Measurements from ENCODE around the gene TMEM74B. TPM values are rescaled to one million over a fixed set of nuclear protein-coding genes. Genes with fewer than 3 reads are reported as not detected.

The TMEM74B gene
- total and polyA plus RNA-seq, 2 donors (not counting 1 experiment from before 2014, with no cell fraction given), result 0.42 to 1.4 TPM

DNA sequence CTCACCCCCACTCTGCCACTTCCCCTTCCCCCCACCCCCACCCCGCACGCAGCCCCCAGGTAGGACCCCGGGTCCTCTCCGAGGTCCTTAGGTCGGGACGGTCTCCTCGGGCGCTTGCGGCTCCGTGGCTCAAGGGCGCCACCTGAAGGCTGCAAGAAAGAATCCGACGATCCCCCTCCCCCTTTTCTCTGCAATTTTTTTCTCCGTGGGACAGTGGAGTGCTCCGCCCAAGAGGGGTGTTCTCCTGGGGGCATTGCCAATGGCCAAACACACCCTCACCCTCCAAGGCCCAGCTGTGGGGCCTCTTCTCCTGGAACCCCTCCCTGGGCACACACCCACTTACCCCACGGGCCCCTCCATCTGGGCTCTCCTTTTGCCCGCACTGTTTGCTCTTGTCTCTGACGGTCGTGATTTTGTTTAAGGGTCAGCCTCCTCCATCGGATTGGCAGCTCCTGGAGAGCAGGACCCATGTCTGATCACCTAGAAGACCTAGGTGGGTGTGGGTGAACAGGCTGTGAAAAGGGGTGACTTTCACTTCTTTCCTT, 1.1 kb upstream of the TMEM74B start:
- WGBS (ENCODE audit: insufficient coverage), result 18% methylated on average over 18 of the region's 20 CpGs
- no peak overlapping the region for H2AFZ ChIP-seq (ENCODE audit: insufficient read depth, low read depth, low read length, poor library complexity, severe bottlenecking)
- intact Hi-C loops (cut with micrococcal nuclease), result no loop called here
- H3K4me1 ChIP-seq (ENCODE audit: control insufficient read depth in 2 of 2, insufficient read depth in 2 of 2, low read length in 2 of 2), result peaks cover 0 to 6% of the 10 kb centered on the region in 2 donors
- H3K79me2 ChIP-seq (ENCODE audit: control insufficient read depth, insufficient read depth, low read length), result no peaks in the 10 kb centered on the region
- H3K9me3 ChIP-seq (ENCODE audit: control extremely low read depth in 1 of 3, control insufficient read depth in 2 of 3, insufficient read depth in 1 of 3, low read length in 2 of 3), result no peaks in the 10 kb centered on the region
- Mint-ChIP-seq H3K27ac (no peak overlapping the region), H3K4me1 (peaks cover 12% of the 10 kb centered on the region), H3K27me3 (peaks cover 32% of the 10 kb centered on the region), H3K9me3 (ENCODE audit: insufficient read depth) (no peaks in the 10 kb centered on the region), H3K4me3 (peak overlapping the region; percentile 66)
- ChIA-PET CTCF (no interaction called here), POLR2A (no interaction called here)
- no peak for TF ChIP-seq EZH2 (IDR thresholded peaks at IDR 0.05; ENCODE audit: borderline replicate concordance, insufficient read depth, low read depth, low read length, poor library complexity, severe bottlenecking)
- TF ChIP-seq, protein P1, sequence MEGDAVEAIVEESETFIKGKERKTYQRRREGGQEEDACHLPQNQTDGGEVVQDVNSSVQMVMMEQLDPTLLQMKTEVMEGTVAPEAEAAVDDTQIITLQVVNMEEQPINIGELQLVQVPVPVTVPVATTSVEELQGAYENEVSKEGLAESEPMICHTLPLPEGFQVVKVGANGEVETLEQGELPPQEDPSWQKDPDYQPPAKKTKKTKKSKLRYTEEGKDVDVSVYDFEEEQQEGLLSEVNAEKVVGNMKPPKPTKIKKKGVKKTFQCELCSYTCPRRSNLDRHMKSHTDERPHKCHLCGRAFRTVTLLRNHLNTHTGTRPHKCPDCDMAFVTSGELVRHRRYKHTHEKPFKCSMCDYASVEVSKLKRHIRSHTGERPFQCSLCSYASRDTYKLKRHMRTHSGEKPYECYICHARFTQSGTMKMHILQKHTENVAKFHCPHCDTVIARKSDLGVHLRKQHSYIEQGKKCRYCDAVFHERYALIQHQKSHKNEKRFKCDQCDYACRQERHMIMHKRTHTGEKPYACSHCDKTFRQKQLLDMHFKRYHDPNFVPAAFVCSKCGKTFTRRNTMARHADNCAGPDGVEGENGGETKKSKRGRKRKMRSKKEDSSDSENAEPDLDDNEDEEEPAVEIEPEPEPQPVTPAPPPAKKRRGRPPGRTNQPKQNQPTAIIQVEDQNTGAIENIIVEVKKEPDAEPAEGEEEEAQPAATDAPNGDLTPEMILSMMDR (IDR thresholded peaks at IDR 0.05), result peak; percentile 59
- H4K20me1 ChIP-seq (ENCODE audit: control insufficient read depth, insufficient read depth, low read length, poor library complexity, severe bottlenecking), result no peaks in the 10 kb centered on the region
- no peak overlapping the region for H3K27ac ChIP-seq (ENCODE audit: low read length in 2 of 2)
- no peak overlapping the region for H3K4me3 ChIP-seq (ENCODE audit: control extremely low read depth in 1 of 5, extremely low read depth in 1 of 5, insufficient read depth in 1 of 5, low read depth in 2 of 5, low read length in 4 of 5)
- peak; percentile 47 for DNase-seq
- H3K4me2 ChIP-seq (replicated peaks; ENCODE audit: low read depth, low read length, poor library complexity, severe bottlenecking), result peak overlapping the region; percentile 67
- no peak overlapping the region for H3K9ac ChIP-seq (ENCODE audit: low read length)
- no peaks in the 10 kb centered on the region for H3K36me3 ChIP-seq (replicated peaks in 1 of 2; ENCODE audit: control extremely low read depth in 1 of 2, control insufficient read depth in 1 of 2, extremely low read depth in 1 of 2, insufficient read depth in 2 of 2, low read length in 1 of 2)
- peaks cover 0 to 38% (median 17%) of the 10 kb centered on the region in 4 experiments for H3K27me3 ChIP-seq (replicated peaks in 1 of 4; ENCODE audit: control extremely low read depth in 1 of 4, control insufficient read depth in 3 of 4, insufficient read depth in 4 of 4, low read length in 3 of 4)
- ATAC-seq (ENCODE audit: low read depth), result peak; percentile 33

DNA sequence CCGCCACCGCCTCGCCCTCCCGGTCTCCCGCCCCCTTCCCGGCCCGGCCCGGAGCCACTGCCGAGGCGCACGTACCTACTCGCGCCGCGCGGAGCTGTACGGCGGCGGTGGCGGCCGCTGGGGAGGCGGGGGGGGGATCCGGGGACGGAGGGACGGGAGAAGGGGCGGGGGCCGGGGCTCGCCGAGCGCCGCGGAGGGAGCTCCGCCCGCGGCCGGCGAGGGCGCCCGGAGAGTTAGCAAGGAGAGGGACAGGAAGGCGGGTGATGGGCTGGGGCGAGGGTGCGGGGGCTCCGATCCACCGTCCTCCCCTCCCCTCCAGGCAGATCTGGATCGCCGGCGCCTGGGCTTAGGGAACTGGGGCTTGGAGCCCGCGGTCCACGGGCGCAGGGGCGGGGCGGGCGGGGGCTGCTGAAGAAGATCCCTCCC, 548 bp upstream of the TMEM74B start:
- Histone ChIP-seq H3K9ac (ENCODE audit: low read length) (no peak overlapping the region), H3K36me3 (replicated peaks in 1 of 2; ENCODE audit: control extremely low read depth in 1 of 2, control insufficient read depth in 1 of 2, extremely low read depth in 1 of 2, insufficient read depth in 2 of 2, low read length in 1 of 2) (no peaks in the 10 kb centered on the region), H2AFZ (ENCODE audit: insufficient read depth, low read depth, low read length, poor library complexity, severe bottlenecking) (no peak overlapping the region), H3K27me3 (replicated peaks in 1 of 4; ENCODE audit: control extremely low read depth in 1 of 4, control insufficient read depth in 3 of 4, insufficient read depth in 4 of 4, low read length in 3 of 4) (peaks cover 0 to 38% (median 17%) of the 10 kb centered on the region in 4 experiments), H3K4me1 (ENCODE audit: control insufficient read depth in 2 of 2, insufficient read depth in 2 of 2, low read length in 2 of 2) (peaks cover 0 to 6% of the 10 kb centered on the region in 2 donors), H3K27ac (ENCODE audit: low read length in 2 of 2) (no peak overlapping the region), H3K4me2 (replicated peaks; ENCODE audit: low read depth, low read length, poor library complexity, severe bottlenecking) (peak overlapping the region; percentile 67), H3K9me3 (ENCODE audit: control extremely low read depth in 1 of 3, control insufficient read depth in 2 of 3, insufficient read depth in 1 of 3, low read length in 2 of 3) (no peaks in the 10 kb centered on the region), H3K4me3 (ENCODE audit: control extremely low read depth in 1 of 5, extremely low read depth in 1 of 5, insufficient read depth in 1 of 5, low read depth in 2 of 5, low read length in 4 of 5) (peak overlapping the region in 1 of 5 experiments; percentile 26), H4K20me1 (ENCODE audit: control insufficient read depth, insufficient read depth, low read length, poor library complexity, severe bottlenecking) (no peaks in the 10 kb centered on the region), H3K79me2 (ENCODE audit: control insufficient read depth, insufficient read depth, low read length) (no peaks in the 10 kb centered on the region)
- H3K9me3 Mint-ChIP-seq (ENCODE audit: insufficient read depth), result no peaks in the 10 kb centered on the region
- H3K27me3 Mint-ChIP-seq, result peaks cover 32% of the 10 kb centered on the region
- peaks cover 12% of the 10 kb centered on the region for H3K4me1 Mint-ChIP-seq
- ChIA-PET CTCF (no interaction called here), POLR2A (no interaction called here)
- no peak overlapping the region for H3K27ac Mint-ChIP-seq
- intact Hi-C loops (cut with micrococcal nuclease), result no loop called here
- whole genome bisulfite sequencing (ENCODE audit: insufficient coverage), result 2% methylated on average over 46 of the region's 54 CpGs
- ATAC-seq (ENCODE audit: low read depth), result no peak
- DNase-seq, result no peak
- H3K4me3 Mint-ChIP-seq, result no peak overlapping the region
- TF ChIP-seq, protein P1 (IDR thresholded peaks at IDR 0.05), result no peak
- no peak for TF ChIP-seq EZH2 (IDR thresholded peaks at IDR 0.05; ENCODE audit: borderline replicate concordance, insufficient read depth, low read depth, low read length, poor library complexity, severe bottlenecking)
